DND-41 (cell line): ENCODE data around the gene B3GLCT.

ENCODE experiments used
- ATAC-seq: fragments of 200-7000 bp; cut with Tn5 transposase; 3 replicates; pipeline ENCODE4 v1.9.1; 2021; ENCODE audit warnings: low read depth; ENCODE audit not compliant: insufficient read depth
- DNase-seq: peaks from one replicate; pipeline ENCODE4 v3.0.0-alpha.2; 2020
- H2AFZ ChIP-seq: 2 replicates; pipeline ENCODE4 v1.6.0; 2012; ENCODE audit warnings: low read depth, low read length
- H3K27ac ChIP-seq: 2 replicates; pipeline ENCODE4 v1.5.1; 2012; ENCODE audit warnings: low read length, inconsistent platforms
- H3K27me3 ChIP-seq: fragments of 200-600 bp; sonication (generic); 2 replicates; pipeline ENCODE4 v1.6.0; 2012; ENCODE audit warnings: low read length, mild to moderate bottlenecking, inconsistent platforms; ENCODE audit not compliant: insufficient read depth, poor library complexity
- H3K36me3 ChIP-seq: 2 replicates; pipeline ENCODE4 v1.5.1; 2012; ENCODE audit warnings: low read length, inconsistent platforms; ENCODE audit not compliant: insufficient read depth
- H3K4me1 ChIP-seq: 2 replicates; pipeline ENCODE4 v1.5.1; 2012; ENCODE audit warnings: mild to moderate bottlenecking, low read length; ENCODE audit not compliant: insufficient read depth
- H3K4me2 ChIP-seq: 2 replicates; pipeline ENCODE4 v1.6.0; 2012; ENCODE audit warnings: mild to moderate bottlenecking, moderate library complexity, low read length, inconsistent platforms; ENCODE audit not compliant: insufficient read depth
- H3K4me3 ChIP-seq, 2 experiments: fragments of 200-600 bp in 1 of 2; shearing (Covaris generic) in 1 of 2; 2 replicates each; pipeline ENCODE4 v1.5.1; 2012 to 2016; ENCODE audit warnings: inconsistent platforms in 2 of 2, low read length in 2 of 2, mild to moderate bottlenecking in 2 of 2, low read depth in 1 of 2, moderate library complexity in 1 of 2
- H3K79me2 ChIP-seq: 2 replicates; pipeline ENCODE4 v1.6.0; 2012; ENCODE audit warnings: low read length, inconsistent platforms; ENCODE audit not compliant: insufficient read depth
- H3K9ac ChIP-seq: 2 replicates; pipeline ENCODE4 v1.6.0; 2012; ENCODE audit warnings: low read depth, mild to moderate bottlenecking, inconsistent platforms, low read length, moderate library complexity
- H3K9me3 ChIP-seq: 2 replicates; pipeline ENCODE4 v1.5.1; 2012; ENCODE audit warnings: low read length, moderate library complexity, mild to moderate bottlenecking, inconsistent platforms; ENCODE audit not compliant: insufficient read depth, severe bottlenecking
- H4K20me1 ChIP-seq: 2 replicates; pipeline ENCODE4 v1.6.0; 2012; ENCODE audit warnings: low read length; ENCODE audit not compliant: insufficient read depth
- EZH2 ChIP-seq: IDR thresholded peaks from 3 replicates; pipeline ENCODE4 v1.6.1; 2012; ENCODE audit warnings: borderline replicate concordance, low read depth, mild to moderate bottlenecking, moderate library complexity, low read length, inconsistent platforms; ENCODE audit not compliant: severe bottlenecking
- TF ChIP-seq, protein P1 (sequence below): IDR thresholded peaks from 2 replicates; pipeline ENCODE4 v1.5.1; 2012; ENCODE audit warnings: borderline replicate concordance, low read length, moderate library complexity, mild to moderate bottlenecking; ENCODE audit not compliant: poor library complexity, severe bottlenecking; ENCODE audit errors: extremely low read depth

The B3GLCT gene

DNA sequence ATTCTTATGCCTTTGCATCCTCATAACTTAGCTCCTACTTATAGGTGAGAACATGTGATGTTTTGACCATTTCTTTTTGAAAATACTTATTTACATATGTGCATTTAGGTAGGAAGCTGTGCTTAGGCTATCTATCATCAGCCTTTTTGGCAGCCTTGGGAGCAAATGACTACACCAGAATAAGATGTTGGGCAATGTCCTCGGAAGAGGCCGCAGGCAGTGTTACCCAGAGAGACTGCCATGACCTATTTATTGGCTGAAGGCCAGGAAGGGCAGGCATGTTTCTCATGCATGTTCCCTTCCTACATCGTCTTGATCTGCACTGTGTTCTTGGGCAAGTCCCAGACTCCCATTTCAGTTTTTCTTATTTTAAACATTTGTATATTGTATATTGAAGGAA is 122.3 kb downstream of the B3GLCT start:
- no peak for DNase-seq
- no peaks in the 10 kb centered on the region for H3K79me2 ChIP-seq
- no peak for ATAC-seq
- no peak overlapping the region for H2AFZ ChIP-seq
- H3K9ac ChIP-seq, result no peak overlapping the region
- H3K36me3 ChIP-seq, result peaks cover 17% of the 10 kb centered on the region; the same call in 1 of the 2 replicates
- H3K27ac ChIP-seq, result no peak overlapping the region
- H3K4me1 ChIP-seq, result no peaks in the 10 kb centered on the region
- no peaks in the 10 kb centered on the region for H4K20me1 ChIP-seq
- no peak overlapping the region for H3K4me2 ChIP-seq
- no peaks in the 10 kb centered on the region for H3K27me3 ChIP-seq
- no peak overlapping the region for H3K4me3 ChIP-seq
- H3K9me3 ChIP-seq, result no peaks in the 10 kb centered on the region
- TF ChIP-seq EZH2, result no peak

GRCh38 chr13:31322702-31323405 is 123.1 kb downstream of the B3GLCT start:
- no peak overlapping the region for H3K4me3 ChIP-seq
- H3K79me2 ChIP-seq, result no peaks in the 10 kb centered on the region
- H3K36me3 ChIP-seq, result peaks cover 13% of the 10 kb centered on the region; the same call in 1 of the 2 replicates
- DNase-seq (no peak), ATAC-seq (no peak)
- TF ChIP-seq, protein P1, sequence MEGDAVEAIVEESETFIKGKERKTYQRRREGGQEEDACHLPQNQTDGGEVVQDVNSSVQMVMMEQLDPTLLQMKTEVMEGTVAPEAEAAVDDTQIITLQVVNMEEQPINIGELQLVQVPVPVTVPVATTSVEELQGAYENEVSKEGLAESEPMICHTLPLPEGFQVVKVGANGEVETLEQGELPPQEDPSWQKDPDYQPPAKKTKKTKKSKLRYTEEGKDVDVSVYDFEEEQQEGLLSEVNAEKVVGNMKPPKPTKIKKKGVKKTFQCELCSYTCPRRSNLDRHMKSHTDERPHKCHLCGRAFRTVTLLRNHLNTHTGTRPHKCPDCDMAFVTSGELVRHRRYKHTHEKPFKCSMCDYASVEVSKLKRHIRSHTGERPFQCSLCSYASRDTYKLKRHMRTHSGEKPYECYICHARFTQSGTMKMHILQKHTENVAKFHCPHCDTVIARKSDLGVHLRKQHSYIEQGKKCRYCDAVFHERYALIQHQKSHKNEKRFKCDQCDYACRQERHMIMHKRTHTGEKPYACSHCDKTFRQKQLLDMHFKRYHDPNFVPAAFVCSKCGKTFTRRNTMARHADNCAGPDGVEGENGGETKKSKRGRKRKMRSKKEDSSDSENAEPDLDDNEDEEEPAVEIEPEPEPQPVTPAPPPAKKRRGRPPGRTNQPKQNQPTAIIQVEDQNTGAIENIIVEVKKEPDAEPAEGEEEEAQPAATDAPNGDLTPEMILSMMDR, result no peak
- no peak for TF ChIP-seq EZH2
- no peaks in the 10 kb centered on the region for H3K27me3 ChIP-seq
- no peaks in the 10 kb centered on the region for H3K9me3 ChIP-seq
- H3K9ac ChIP-seq, result no peak overlapping the region
- no peak overlapping the region for H3K4me2 ChIP-seq
- no peaks in the 10 kb centered on the region for H3K4me1 ChIP-seq
- H3K27ac ChIP-seq, result no peak overlapping the region
- H4K20me1 ChIP-seq, result no peaks in the 10 kb centered on the region
- H2AFZ ChIP-seq, result no peak overlapping the region

GRCh38 chr13:31327182-31327860 is 127.5 kb downstream of the B3GLCT start:
- no peak overlapping the region for H3K4me2 ChIP-seq
- H2AFZ ChIP-seq, result no peak overlapping the region
- H3K4me1 ChIP-seq, result no peaks in the 10 kb centered on the region
- TF ChIP-seq EZH2, result no peak
- TF ChIP-seq, protein P1, result no peak
- no peak overlapping the region for H3K4me3 ChIP-seq
- H3K79me2 ChIP-seq, result no peaks in the 10 kb centered on the region
- ATAC-seq (no peak), DNase-seq (no peak)
- H3K36me3 ChIP-seq, result peaks cover 11% of the 10 kb centered on the region; the same call in 1 of the 2 replicates
- no peak overlapping the region for H3K9ac ChIP-seq
- no peaks in the 10 kb centered on the region for H4K20me1 ChIP-seq
- H3K27me3 ChIP-seq, result no peaks in the 10 kb centered on the region
- H3K9me3 ChIP-seq, result no peaks in the 10 kb centered on the region
- H3K27ac ChIP-seq, result no peak overlapping the region

- H2AFZ ChIP-seq, result no peak overlapping the region
- TF ChIP-seq, protein P1, result no peak
- no peak for TF ChIP-seq EZH2
- ATAC-seq (no peak), DNase-seq (no peak)
- peaks cover 11% of the 10 kb centered on the region; the same call in 1 of the 2 replicates for H3K36me3 ChIP-seq
- H3K27me3 ChIP-seq, result no peaks in the 10 kb centered on the region
- no peaks in the 10 kb centered on the region for H4K20me1 ChIP-seq
- H3K4me3 ChIP-seq, result no peak overlapping the region
- no peak overlapping the region for H3K9ac ChIP-seq
- H3K27ac ChIP-seq, result no peak overlapping the region
- no peak overlapping the region for H3K4me2 ChIP-seq
- no peaks in the 10 kb centered on the region for H3K4me1 ChIP-seq
- H3K9me3 ChIP-seq, result no peaks in the 10 kb centered on the region
- H3K79me2 ChIP-seq, result no peaks in the 10 kb centered on the region
Measured at GRCh38 chr13:31328549-31329235, 128.9 kb downstream of the B3GLCT start.
